Mesenchymal stem cell (in vitro differentiated cells and primary cell): ENCODE results near the gene PYM1.

Experiments used
- DNase-seq: peaks from one replicate; pipeline ENCODE4 v3.0.0-alpha.2; 2013
- H2AFZ ChIP-seq: one replicate; pipeline ENCODE4 v1.6.1; 2013; ENCODE audit warnings: low read depth, mild to moderate bottlenecking, control low read depth, inconsistent platforms, low read length, moderate library complexity
- H2AK5ac ChIP-seq: 2 replicates; pipeline ENCODE4 v1.6.1; 2013; ENCODE audit warnings: low read length, moderate library complexity, mild to moderate bottlenecking, inconsistent platforms; ENCODE audit not compliant: severe bottlenecking
- H2BK120ac ChIP-seq: one replicate; pipeline ENCODE4 v1.6.1; 2013; ENCODE audit warnings: low read depth, mild to moderate bottlenecking, inconsistent platforms, low read length, moderate library complexity
- H2BK12ac ChIP-seq, 2 experiments: one replicate each; pipeline ENCODE4 v1.6.1; 2013; ENCODE audit warnings: inconsistent platforms in 2 of 2, low read length in 2 of 2, mild to moderate bottlenecking in 2 of 2, moderate library complexity in 2 of 2, control low read depth in 1 of 2
- H2BK15ac ChIP-seq: one replicate; pipeline ENCODE4 v1.6.1; 2013; ENCODE audit warnings: mild to moderate bottlenecking, low read depth, inconsistent platforms; ENCODE audit not compliant: poor library complexity, severe bottlenecking
- H2BK5ac ChIP-seq: 2 replicates; pipeline ENCODE4 v1.6.1; 2013; ENCODE audit warnings: low read depth, mild to moderate bottlenecking, low read length, control low read depth, inconsistent platforms; ENCODE audit not compliant: poor library complexity, severe bottlenecking
- H3K14ac ChIP-seq, 2 experiments: one replicate each; pipeline ENCODE4 v1.6.1; 2013; ENCODE audit warnings: inconsistent platforms in 2 of 2, low read length in 2 of 2, control low read depth in 1 of 2, mild to moderate bottlenecking in 1 of 2, moderate library complexity in 1 of 2
- H3K18ac ChIP-seq, 2 experiments: one replicate each; pipeline ENCODE4 v1.6.1; 2013; ENCODE audit warnings: inconsistent platforms in 2 of 2, low read length in 2 of 2, control low read depth in 1 of 2, low read depth in 1 of 2, mild to moderate bottlenecking in 1 of 2
- H3K23ac ChIP-seq, 2 experiments: one replicate each; pipeline ENCODE4 v1.6.1; 2013; ENCODE audit warnings: inconsistent platforms in 2 of 2, low read length in 2 of 2, mild to moderate bottlenecking in 2 of 2, moderate library complexity in 2 of 2, control low read depth in 1 of 2
- H3K27ac ChIP-seq: 2 replicates; pipeline ENCODE4 v1.5.1; 2013; ENCODE audit warnings: mild to moderate bottlenecking, moderate library complexity, low read length, control low read depth, inconsistent platforms; ENCODE audit not compliant: poor library complexity, severe bottlenecking
- H3K27me3 ChIP-seq, 2 experiments: 2 replicates each; pipeline versions ENCODE4 v1.6.1 to v1.7.0; 2013; ENCODE audit warnings: low read length in 2 of 2, mild to moderate bottlenecking in 2 of 2, moderate library complexity in 2 of 2, control low read depth in 1 of 2, inconsistent platforms in 1 of 2; ENCODE audit not compliant: control insufficient read depth in 1 of 2, insufficient read depth in 1 of 2
- H3K36me3 ChIP-seq, 2 experiments: 2 replicates each; pipeline versions ENCODE4 v1.6.1 to v1.7.0; 2013; ENCODE audit warnings: low read length in 2 of 2, control low read depth in 1 of 2, inconsistent platforms in 1 of 2, low read depth in 1 of 2, mild to moderate bottlenecking in 1 of 2; ENCODE audit not compliant: insufficient read depth in 2 of 2, control insufficient read depth in 1 of 2
- H3K4ac ChIP-seq, 2 experiments: one replicate each; pipeline ENCODE4 v1.6.1; 2013; ENCODE audit warnings: inconsistent platforms in 2 of 2, low read length in 2 of 2, mild to moderate bottlenecking in 2 of 2, moderate library complexity in 2 of 2, control low read depth in 1 of 2, low read depth in 1 of 2
- H3K4me1 ChIP-seq: 2 replicates; pipeline ENCODE4 v1.6.1; 2013; ENCODE audit warnings: low read depth, low read length, control low read depth; ENCODE audit not compliant: control insufficient read depth, insufficient read depth
- H3K4me2 ChIP-seq: 2 replicates; pipeline ENCODE4 v1.6.1; 2013; ENCODE audit warnings: low read length, mild to moderate bottlenecking, inconsistent platforms; ENCODE audit not compliant: poor library complexity, severe bottlenecking
- H3K4me3 ChIP-seq, 2 experiments: 2 replicates each; pipeline versions ENCODE4 v1.5.1 to v1.7.0; 2013; ENCODE audit warnings: low read length in 2 of 2, mild to moderate bottlenecking in 2 of 2, control low read depth in 1 of 2, low read depth in 1 of 2; ENCODE audit not compliant: insufficient read depth in 1 of 2
- H3K79me1 ChIP-seq: replicated peaks from 2 replicates; pipeline ENCODE4 v1.6.1; 2013; ENCODE audit warnings: mild to moderate bottlenecking, control low read depth, low read length, inconsistent platforms; ENCODE audit not compliant: poor library complexity, severe bottlenecking
- H3K9ac ChIP-seq: 2 replicates; pipeline ENCODE4 v1.7.0; 2013; ENCODE audit warnings: mild to moderate bottlenecking, low read length, moderate library complexity
- H3K9me3 ChIP-seq: 2 replicates; pipeline ENCODE4 v1.7.0; 2013; ENCODE audit warnings: mild to moderate bottlenecking, low read length; ENCODE audit not compliant: control insufficient read depth
- H4K8ac ChIP-seq: one replicate; pipeline ENCODE4 v1.6.1; 2013; ENCODE audit warnings: inconsistent platforms, mild to moderate bottlenecking, low read length, moderate library complexity
- H4K91ac ChIP-seq: one replicate; pipeline ENCODE4 v1.6.1; 2013; ENCODE audit warnings: mild to moderate bottlenecking, low read length, inconsistent platforms
- WGBS: methylation state at CpG from one replicate; pipeline ENCODE4 v1.1.7; 2013; ENCODE audit warnings: mixed read lengths; 5-methylcytosine and 5-hydroxymethylcytosine counted together

PYM1 gene

GRCh38 chr12:55861396-55861795, 66.3 kb downstream of the PYM1 start:
- no peak overlapping the region for H3K4me2 ChIP-seq
- WGBS: 89% methylated on average over 8 of the region's 8 CpGs
- H3K27me3 ChIP-seq: no peaks in the 10 kb centered on the region
- no peak for DNase-seq
- H3K4ac ChIP-seq: no peak overlapping the region
- H3K14ac ChIP-seq: no peak overlapping the region
- no peak overlapping the region for H3K23ac ChIP-seq
- no peak overlapping the region for H2BK120ac ChIP-seq
- H4K91ac ChIP-seq: no peak overlapping the region
- no peak overlapping the region for H2BK5ac ChIP-seq
- no peak overlapping the region for H3K27ac ChIP-seq
- H2BK12ac ChIP-seq: no peak overlapping the region
- H3K36me3 ChIP-seq: no peaks in the 10 kb centered on the region
- no peaks in the 10 kb centered on the region for H3K9me3 ChIP-seq
- no peak overlapping the region for H2AFZ ChIP-seq
- no peak overlapping the region for H2AK5ac ChIP-seq
- no peaks in the 10 kb centered on the region for H3K79me1 ChIP-seq
- H3K9ac ChIP-seq: no peak overlapping the region
- no peak overlapping the region for H2BK15ac ChIP-seq
- H3K4me1 ChIP-seq: no peaks in the 10 kb centered on the region
- no peak overlapping the region for H3K18ac ChIP-seq
- no peak overlapping the region for H4K8ac ChIP-seq
- H3K4me3 ChIP-seq: no peak overlapping the region

DNA sequence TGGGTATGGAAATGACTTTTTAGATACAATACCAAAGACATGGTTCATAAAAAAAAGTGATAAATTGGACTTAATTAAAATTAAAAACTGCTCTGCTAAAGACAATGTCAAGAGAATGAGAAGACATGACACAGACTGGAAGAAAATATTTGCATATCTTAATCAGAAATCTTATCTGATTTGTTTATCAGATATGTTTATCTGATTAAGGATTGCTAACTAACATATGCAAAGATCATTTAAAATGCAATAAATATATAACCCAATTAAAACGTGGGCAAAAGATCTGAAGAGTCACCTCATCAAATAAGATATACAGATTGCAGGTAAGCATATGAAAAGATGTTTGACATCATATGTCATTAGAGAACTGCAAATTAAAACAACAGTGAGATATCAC, 75.0 kb downstream of the PYM1 start:
- Histone ChIP-seq H3K18ac (no peak overlapping the region), H3K36me3 (no peaks in the 10 kb centered on the region), H3K79me1 (no peaks in the 10 kb centered on the region), H2BK120ac (no peak overlapping the region), H4K91ac (no peak overlapping the region), H3K4me3 (no peak overlapping the region), H3K27me3 (no peaks in the 10 kb centered on the region), H2BK5ac (no peak overlapping the region), H2BK15ac (no peak overlapping the region), H3K4ac (no peak overlapping the region), H3K23ac (no peak overlapping the region), H2BK12ac (no peak overlapping the region), H4K8ac (no peak overlapping the region), H3K4me1 (peaks cover 3% of the 10 kb centered on the region), H2AK5ac (no peak overlapping the region), H3K9me3 (no peaks in the 10 kb centered on the region), H3K4me2 (no peak overlapping the region), H2AFZ (no peak overlapping the region), H3K27ac (no peak overlapping the region), H3K14ac (no peak overlapping the region), H3K9ac (no peak overlapping the region)
- no peak for DNase-seq
- no CpG with 5 or more reads among the region's 1 CpG for WGBS
